Medulla oblongata (tissue), 1 donor: ENCODE data around the gene OPALIN.
A peak's percentile ranks its signal among the peaks of the same experiment; 100 is the strongest.
"Not testable (repeated sequence)": the region's sequence is repeated elsewhere in the genome, so short reads cannot be mapped to it uniquely, and the experiment has no call there.

Experiments used
- DNase-seq: peaks from one replicate; pipeline ENCODE4 v3.0.0-alpha.2; 2015; ENCODE audit errors: extremely low spot score

The OPALIN gene

DNA sequence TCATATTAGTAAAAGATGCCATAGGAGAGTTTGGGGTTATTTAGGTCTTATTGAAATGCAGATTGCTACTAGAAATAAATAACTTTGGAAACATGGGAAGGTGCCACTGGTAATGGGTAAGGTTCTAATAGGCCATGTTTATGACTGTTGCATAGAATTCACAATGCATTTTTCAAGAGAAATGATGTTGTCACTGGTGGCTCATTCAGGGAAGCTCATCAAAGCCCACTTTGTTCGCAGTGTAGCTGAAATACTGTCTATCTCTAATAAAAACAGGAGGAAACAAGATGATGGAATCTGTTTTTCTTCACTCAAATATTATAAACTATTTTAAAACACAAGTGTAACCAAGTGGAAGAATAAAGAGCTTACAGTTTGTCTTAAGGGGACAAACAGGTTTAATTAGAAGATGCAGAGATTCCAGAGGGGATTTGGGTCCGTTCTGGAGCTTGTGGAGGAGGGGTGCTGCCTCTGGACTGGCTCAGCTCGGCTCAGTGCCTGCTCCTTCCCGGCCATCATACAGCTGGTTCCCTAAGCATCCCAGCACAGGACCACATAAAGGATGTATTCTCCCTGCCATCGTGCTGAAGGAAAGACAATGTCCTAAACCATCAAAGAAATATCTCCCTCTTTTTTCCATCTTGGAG is 20.4 kb downstream of the OPALIN start:
- peak; percentile 32 for DNase-seq

DNA sequence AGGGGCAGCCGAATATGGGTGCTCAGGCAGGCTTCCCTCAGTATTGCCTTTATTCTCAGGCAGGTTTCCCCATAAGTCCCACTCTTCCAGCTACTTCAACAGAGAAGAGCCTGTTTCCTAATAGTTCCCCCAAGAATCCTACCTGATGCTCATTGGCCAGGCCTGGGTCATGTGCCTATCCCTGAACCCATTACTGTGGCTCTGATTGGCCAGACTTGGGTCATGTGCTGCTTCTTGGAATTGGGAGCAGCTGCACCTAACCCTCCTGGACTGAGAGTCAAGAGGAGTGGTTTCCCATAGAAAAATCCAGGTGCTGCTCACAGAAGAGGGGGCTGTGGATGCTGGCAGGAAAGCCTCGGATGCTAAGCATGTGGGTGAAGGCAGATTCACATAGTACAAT is 21.7 kb downstream of the OPALIN start:
- no peak for DNase-seq

DNA sequence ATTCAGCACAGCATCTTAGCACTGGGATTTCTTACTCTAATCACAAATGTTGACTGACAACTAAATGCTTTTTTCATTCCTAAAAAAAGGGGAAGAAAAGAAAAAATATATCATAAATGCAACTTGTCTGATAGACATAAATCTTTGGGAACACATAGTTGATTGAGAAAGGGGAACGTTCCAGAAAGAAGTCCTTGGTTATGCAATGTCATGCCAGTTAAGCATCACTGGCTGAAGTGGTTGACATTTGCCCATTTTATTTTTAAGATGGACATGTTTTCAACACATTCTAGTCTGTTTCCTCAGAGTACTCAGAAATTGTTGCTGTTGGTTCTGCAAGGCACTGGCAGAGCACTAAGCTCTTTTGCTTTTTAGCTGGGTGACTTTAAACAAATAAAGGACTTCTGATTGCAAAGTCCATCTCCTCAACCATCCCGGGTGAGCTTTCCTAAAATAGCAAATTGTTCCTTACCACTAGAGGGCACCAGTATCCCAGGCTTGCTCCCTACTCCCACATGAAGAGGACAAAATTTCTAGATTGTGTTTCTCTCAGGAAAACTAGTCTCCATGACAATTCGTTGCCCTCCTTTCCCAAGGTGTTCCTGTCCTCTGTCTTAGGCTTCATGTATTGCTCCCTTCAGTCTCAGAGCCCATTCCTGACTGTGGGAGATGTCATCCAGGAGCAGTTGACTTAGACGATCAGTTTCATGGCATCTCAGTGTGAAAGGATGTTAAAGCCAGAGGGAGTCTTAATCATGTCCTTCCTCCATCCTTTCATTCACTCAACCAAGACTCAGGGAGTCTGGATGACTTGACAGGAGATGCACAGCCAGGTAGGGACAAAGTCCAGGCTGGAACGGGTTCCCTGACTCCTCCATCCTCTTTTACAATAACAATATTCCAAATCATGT is 23.9 kb downstream of the OPALIN start:
- DNase-seq, result peak; percentile 84

DNA sequence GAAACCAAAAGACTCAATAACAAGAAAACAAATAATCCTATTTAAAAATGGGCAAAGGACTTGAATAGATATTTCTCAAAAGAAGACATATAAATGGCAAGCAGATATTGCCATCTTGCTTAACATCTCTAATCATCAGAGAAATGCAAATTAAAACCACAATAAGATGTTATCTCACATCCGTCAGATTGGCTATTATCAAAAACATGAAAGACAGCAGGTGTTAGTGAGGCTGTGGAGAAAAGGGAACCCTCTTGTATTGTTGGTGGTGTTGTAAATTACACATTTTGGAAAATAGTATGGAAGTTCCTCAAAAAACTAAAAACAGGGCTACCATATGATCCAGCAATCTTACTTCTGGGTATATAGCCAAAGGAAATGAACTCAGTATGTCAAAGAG is 25.7 kb downstream of the OPALIN start:
- DNase-seq, result no peak

DNA sequence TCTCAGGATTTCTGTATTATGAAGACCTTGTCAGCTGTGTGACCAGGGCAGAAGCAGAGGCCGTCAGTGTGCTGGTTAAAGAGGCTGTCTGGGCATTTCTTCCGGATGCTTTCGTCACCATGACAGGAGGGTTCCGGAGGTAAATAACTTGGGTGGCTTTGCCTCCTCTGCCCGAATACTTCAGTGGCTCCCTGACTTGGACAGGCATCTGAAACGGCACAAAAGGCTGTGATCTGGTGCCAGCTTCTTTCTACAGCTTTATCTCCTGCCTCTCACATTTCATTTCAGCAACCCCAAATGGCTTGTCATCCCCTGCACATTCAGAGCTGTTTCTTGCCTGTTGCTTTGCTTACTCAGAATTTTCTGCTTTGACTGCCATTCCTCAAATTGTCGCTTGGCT is 31.3 kb downstream of the OPALIN start:
- DNase-seq, result no peak

DNA sequence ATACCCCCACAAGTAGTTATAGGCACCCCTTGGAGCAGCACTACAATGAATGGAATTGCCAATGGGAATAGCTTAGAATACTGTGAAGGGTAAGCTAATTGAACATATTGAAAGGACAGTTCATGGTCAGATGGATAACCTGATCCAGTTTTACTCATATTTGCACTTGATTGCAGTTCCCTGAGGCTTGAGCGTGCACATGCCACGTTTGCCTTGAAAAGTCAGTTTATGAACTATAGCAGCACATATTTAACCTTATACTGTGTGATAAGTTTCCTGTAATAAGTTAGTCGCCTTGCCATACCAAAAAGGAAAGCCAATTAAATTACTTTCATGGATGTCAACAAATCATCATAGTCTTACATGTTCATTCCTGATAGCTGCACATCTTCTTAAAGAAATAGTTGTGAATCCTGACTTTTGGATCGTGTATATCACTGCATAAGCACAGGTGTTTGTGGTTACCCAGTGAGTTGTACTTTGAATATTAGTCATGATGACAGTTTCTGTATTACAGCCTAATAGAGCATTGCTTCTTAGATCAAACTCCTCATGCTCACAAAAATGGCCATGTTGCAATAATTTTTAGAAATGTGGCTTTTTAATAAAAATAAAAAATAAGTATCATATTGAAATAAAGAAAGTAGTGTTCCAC is 33.0 kb downstream of the OPALIN start:
- no peak for DNase-seq

DNA sequence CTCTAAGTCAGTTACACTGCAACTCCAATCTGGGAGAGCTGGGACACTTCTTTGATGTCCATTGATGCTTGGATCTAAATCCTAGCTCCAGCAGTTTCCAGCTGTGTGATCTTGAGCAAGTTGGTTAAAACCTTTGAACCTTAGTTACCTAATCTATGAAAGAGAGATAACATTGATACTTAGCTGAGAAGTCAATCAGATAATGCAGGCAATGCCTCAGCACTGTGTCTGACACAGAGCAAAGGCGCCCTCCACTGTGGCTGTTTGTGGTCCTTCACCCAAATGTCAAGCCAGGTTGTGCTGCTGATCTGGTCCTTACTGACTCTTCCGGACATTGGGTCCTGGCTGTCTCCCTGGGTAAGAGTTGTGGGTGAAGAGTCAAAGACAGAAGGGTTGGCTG is 34.4 kb downstream of the OPALIN start:
- DNase-seq, result no peak

DNA sequence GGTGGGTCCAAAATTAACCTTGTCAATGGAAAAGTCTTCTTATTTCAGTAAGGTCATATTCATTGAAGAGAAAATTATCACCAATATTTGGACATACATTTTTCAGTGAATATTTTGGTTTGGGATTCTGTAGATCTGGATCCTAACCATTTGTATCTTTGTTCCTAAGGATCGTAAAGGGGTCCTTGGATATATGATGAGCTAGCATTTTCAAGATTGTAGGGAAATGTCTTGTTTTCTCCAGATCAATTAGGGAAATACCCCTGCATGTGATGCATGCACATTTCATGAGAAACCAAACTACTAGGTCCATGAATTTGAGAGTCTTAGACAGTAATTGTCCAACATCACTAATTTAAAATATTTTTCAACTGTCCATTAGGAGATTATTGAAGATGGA is 36.5 kb downstream of the OPALIN start:
- no peak for DNase-seq

DNA sequence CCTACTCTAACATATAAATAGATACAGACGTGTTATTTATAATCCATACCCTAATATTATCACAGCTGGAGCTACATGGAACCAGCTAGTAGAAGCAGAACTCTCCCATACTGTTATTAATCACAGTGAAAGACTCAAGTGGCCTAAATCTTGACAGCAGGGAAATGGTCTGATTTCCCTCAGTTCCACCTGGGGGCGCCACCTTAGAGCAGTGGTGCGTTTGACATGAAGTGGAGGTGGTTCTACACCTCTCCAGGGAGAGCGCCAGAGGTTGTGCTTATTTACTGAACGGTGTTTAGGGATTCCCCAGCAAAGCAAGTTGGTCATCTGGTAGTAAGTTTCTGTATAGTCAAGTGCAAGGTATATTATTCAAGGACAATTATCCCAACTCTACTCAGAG is 37.0 kb downstream of the OPALIN start:
- no peak for DNase-seq

DNA sequence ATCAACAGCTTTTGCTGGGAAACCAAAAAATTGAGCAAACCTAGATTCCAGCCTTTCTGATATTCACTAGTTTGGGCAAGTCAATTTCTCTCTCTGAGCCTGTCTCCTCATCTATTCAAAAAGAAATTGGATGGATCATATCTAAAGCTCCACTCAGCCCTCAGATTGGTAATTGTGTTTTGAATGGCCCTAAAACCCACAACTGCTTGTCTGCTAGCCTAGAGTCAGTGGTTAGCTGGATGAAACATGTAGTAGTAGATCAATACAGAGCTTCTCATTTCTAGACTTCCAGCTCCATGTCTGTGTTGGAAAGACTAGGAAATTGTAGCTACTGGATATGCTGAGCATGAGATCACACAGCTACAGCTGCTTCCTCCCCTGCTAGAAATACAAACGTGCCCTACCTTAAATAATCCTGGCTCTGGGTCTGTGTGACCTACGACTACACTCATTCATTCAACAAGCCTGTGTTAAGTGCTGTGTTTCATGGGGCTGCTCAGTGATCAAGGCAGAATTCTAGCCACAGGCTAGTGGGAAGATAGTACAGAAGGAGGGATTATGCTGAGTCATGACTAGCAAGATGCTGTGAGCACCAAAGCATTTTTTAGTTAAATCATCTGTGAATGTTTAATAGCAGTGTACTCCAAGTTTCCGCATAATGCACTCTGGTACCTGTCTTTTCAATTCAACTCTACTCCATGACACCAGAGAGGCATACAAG is 38.9 kb downstream of the OPALIN start:
- no peak for DNase-seq

DNA sequence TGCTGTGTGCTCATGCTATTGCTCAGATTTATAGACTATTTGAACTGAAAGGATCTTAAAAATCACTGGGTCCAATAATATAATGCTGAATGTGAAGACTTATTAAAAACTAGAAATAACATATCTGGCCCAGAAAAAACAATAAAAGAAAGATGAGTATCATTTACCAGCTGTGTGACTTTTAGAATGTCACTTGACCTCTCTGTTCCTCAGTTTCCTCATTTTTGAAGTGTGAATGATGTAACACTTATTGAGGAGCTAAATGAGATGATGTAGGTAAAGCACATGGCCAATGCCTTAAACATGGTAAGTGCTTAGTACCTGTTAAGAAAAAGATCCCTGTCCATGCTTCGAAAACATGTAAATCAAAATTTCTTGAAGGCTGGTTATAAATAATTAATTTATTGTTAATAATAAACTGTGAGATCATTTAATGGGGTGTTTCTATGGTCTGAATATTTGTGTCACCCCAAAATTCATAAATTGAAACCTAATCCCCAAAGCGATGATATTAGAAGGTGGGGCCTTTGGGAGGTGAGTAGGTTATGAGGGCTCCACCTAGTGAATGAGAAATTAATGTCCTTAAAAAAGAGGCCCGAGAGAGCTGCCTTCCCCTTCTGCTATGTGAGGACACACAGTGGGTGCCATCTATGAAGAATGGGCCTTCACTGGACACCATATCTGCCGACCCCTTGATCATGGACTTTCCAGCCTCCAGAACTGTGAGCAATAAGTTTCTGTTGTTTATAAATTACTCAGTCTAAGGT is 41.6 kb downstream of the OPALIN start:
- no peak for DNase-seq

DNA sequence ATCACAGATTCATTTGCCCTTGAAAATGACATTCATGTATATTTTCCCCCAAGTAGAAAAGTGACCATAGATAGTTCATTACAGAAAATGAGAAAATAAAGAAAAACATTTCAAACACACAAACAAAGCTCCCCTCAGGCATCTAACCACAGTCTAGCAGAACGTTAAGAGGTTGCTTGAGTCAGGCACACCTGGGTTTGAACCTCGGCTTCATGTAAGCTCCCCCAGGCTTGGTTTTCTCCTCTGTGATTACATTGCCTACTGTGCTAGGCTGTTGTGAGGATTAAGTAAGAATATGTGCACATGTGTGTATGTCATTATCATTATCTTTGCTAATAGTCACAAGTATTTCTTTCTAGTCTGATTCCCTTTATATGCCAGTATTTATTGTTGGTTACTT is 45.5 kb downstream of the OPALIN start:
- DNase-seq, result no peak

DNA sequence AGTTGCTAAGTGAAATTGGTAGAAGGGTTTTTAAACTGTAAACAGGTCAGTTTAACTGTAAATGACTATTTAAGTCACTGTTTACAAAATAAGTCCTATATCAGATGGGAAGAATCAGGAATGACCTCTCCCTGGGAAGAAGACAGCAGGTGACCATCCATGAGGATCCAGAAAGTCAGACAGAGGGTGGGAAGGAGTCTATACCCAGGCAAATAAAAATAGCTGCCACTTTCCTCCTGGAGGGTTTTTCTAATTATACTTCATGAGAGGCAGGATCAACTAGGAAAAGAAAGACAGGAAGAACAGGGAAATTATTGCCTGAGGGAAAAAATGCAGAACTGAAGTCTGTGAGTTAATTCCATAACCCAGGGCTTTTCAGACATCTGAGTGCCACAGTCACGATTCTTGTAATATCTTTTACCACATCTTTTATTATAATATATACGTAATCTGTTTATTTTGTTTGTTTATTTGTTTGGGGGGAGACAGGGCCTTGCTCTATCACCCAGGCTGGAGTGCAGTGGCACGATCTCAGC is 47.6 kb downstream of the OPALIN start:
- DNase-seq, result no peak

DNA sequence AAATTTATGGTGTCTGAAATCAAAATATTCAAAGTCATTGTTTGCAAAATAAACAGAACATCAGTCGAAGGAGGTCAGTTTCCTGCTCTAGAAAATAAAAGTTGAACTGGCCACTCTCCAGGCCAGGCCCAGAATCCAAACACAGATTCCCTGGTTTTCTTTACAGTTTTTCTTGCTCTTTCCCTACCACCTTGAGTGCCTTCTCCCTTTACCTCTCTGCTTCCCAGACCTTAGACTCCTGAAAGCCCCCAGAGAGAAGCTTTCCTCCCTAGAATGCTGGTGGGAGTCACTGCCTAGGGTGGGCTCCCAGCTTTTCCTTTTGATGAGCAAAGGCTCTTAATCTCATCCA is 48.5 kb downstream of the OPALIN start:
- DNase-seq, result no peak

DNA sequence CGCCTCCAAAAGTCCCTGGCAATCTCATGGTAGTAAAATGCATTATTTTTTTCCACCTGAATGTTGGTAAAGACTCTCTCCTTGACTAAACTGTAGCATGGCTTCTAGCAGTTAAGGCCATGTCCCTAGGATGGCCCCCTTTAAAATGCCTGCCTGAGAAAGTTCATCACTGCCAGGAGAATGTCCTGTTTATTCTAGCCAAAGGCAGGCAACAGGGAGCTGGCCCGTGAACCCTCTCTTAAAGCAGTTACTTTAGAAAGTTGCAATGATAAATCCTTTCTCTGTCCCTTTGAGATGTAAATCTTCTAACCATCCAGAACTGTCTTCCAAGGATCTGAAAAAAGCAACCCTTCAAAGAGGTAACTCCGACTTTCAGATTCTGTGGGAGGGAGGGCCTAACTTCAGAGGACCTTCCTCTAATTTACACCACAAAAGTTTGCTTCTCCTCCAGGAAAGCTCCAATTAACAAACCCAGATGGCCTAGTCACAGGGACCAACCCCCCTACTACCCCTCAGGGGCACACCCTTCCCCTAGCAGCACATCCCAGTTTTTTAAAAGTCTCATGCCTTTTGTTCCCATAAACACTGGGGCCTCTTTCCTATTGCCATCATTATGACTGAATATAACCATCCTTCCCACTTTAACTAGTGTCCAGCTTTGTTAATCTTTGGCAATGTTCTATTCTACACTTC is 49.0 kb downstream of the OPALIN start:
- DNase-seq, result no peak

DNA sequence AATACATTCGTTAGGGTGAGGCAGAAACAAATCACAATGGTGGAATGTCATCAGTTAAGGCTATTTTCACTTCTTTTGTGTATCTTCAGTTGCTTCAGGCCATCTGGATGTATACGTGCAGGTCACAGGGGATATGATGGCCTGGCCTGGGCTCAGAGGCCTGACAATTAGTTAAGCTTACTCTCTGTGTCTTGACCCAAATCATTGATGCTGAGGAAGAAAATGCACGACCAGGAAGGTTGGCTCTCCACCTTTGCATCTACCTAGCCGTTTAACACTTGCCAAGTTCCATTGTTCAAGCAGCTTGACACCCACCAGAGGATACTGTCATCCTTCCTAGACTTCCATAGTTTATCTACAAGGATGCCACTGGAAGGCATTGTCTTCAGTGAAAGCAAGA is 49.9 kb downstream of the OPALIN start:
- not testable (repeated sequence) for DNase-seq

DNA sequence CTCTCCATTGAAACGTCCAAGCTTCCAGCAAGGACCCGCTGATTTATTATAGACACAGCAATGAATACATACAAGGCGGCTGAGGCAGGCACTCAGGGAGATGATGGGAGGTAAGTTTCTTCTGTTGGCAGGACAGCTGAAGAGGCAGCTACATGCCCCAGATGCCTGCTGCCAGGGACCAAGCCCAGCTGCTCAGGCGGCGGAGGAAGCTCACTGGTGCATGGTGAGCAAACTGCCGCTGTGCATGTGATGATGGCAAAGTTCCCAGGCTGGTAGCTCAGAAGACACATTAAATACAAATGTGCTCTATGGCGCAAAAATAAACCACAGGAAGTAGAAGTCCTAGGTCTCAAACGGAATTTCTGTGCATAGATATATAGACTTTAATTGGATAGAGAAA is 52.3 kb downstream of the OPALIN start:
- peak; percentile 78 for DNase-seq

DNA sequence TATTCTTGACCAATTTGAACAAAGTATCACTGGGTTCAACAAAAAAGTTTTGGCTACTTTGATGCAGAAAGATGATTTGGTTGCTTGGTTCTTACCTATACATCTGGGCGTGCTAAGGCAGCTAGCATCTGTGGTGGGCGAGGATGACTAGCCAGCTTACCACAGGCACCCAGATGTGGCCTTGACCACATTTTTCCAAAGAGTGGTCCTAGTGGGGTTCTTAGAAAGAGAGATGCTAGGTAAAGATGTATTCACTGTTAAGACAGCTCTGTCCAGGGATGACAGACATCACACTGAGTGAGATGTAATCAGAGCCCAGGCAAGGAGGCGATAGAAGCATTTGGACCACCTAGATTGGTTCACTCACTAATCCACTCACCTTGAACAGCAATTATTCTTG is 53.8 kb downstream of the OPALIN start:
- DNase-seq, result no peak

DNA sequence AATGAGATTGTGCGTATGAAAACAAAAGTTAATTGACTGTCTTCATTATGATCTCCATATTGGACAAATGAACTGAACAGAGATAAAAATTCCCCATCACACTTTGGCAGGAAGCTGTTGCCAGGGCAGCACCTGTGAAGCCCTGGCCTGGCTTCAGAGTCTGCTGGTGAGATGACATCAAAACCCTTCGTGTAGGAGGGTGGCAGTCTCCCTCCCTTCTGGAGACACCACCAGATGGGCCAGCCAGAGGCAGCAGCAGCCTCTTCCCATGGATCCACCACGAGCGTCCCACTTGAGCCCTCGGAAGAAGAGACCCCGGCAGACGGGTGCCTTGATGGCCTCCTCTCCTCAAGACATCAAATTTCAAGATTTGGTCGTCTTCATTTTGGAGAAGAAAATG is 54.6 kb downstream of the OPALIN start, which contains the start of gene DNTT:
DNTT (plus strand) TSS at position 205 of the 400 bp plus-strand sequence; CDS start at position 269, 64 bp downstream.
- DNase-seq, result no peak

DNA sequence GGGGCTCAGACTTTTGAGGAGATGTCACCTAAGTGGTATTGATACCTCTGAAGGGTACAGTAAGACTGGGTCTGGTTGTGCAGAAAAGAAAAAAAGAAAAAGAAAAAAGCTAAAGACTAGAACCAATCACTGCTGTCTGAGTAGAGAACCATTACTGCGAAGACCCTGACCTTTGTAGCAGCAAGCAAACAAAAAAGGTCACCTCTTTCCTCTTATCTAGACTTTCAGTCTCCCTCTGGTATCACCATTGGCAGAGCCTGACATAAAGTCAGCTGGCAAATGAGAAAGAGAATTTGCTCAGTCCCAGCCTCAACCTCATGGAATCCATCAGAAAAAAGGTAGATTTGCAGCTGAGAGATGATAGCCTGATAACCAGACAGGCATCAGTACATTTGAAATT is 57.2 kb downstream of the OPALIN start:
- no peak for DNase-seq
